ENCODE measurements around the gene EHD1. TPM values are rescaled to one million over a fixed set of nuclear protein-coding genes. Genes with fewer than 3 reads are reported as not detected.

Gene EHD1
- total and polyA plus RNA-seq, 9 donors, result 14.3 to 87.8 (median 33.5) TPM

DNA sequence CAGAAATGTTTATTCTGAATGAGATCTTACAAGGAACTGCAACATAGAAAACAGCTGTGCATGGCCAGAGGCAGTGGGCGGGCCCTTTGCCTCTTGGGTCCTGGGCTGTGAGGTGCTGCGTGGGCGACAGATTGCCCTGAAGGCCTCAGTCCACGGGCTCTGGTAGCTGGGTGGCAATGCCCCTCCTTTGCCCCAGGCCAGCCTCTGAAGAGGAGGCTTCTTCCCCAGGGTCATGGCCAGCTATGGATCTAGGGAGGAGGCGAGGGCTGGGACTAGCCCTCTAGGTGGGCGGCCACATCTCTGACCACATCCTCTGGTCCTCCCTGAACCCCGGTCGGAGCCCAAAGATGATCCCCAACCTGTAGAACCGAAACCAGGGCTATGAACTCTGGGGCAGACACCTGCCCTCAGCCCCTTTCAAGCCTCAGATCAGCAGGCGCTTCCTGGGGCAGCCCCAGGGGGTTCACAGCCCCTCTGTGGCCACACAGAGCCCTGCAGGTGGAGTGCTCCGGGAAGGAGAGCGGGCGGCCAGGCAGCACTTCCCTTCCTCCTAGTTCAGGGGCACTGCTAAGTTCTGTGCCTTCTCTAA is 27.3 kb downstream of the EHD1 start:
- Histone ChIP-seq H3K4me1 (ENCODE audit: insufficient read depth) (peaks cover 14% of the 10 kb centered on the region), H3K9me3 (no peaks in the 10 kb centered on the region), H3K27me3 (no peaks in the 10 kb centered on the region), H3K27ac (peak overlapping the region in 1 of 2 donors; percentile 18), H3K4me3 (no peak overlapping the region), H3K36me3 (no peaks in the 10 kb centered on the region)
- DNase-seq, result no peak
- 48 to 65% (median 59%) methylated on average over 13 of the region's 13 CpGs for WGBS, 3 donors
- no peak for TF ChIP-seq EP300 (IDR thresholded peaks at IDR 0.05)
- no peak for TF ChIP-seq POLR2A (IDR thresholded peaks at IDR 0.05)
- TF ChIP-seq, protein P1, sequence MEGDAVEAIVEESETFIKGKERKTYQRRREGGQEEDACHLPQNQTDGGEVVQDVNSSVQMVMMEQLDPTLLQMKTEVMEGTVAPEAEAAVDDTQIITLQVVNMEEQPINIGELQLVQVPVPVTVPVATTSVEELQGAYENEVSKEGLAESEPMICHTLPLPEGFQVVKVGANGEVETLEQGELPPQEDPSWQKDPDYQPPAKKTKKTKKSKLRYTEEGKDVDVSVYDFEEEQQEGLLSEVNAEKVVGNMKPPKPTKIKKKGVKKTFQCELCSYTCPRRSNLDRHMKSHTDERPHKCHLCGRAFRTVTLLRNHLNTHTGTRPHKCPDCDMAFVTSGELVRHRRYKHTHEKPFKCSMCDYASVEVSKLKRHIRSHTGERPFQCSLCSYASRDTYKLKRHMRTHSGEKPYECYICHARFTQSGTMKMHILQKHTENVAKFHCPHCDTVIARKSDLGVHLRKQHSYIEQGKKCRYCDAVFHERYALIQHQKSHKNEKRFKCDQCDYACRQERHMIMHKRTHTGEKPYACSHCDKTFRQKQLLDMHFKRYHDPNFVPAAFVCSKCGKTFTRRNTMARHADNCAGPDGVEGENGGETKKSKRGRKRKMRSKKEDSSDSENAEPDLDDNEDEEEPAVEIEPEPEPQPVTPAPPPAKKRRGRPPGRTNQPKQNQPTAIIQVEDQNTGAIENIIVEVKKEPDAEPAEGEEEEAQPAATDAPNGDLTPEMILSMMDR (IDR thresholded peaks at IDR 0.05), result no peak
- intact Hi-C loops (cut with DNase I), result no loop called here

DNA sequence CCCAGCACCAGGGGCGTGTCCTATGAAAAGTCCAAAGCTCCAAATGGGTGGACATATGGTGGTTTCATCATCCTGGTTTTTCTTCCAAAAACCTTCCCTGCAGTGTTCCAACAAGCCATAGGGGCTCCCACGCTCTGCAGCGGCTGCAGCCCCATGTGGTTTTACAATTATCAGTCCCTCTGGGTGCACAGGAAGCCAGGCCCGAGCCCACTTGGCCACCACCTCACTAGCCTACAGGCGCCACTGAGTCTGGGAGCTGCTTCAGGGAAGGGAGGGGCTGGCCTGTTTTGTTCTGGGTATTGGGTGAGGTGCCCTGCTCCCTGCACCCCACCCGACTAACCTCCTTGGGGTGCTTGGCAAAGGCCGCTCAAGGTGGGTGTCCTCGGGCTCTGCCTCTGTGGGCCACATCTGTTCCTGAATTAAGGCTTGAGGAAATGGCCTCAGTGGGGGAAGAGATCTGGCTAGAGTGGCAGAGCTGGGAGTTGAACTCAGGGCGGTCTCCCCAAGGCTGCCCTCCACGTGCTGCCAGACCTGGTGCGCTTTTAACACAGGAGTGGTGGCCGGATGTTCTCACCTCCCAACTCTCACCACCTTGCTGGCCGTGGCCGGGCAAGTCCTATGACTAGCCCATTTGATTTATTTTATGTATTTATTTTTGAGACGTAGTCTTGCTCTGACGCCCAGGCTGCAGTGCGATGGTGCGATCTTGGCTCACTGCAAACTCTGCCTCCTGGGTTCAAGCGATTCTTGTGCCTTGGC is 28.6 kb downstream of the EHD1 start:
- TF ChIP-seq POLR2A (IDR thresholded peaks at IDR 0.05) (no peak), EP300 (IDR thresholded peaks at IDR 0.05) (no peak)
- TF ChIP-seq, protein P1 (IDR thresholded peaks at IDR 0.05), result no peak
- no peak overlapping the region for H3K27ac ChIP-seq
- no peaks in the 10 kb centered on the region for H3K27me3 ChIP-seq
- no peaks in the 10 kb centered on the region for H3K36me3 ChIP-seq
- no peaks in the 10 kb centered on the region for H3K9me3 ChIP-seq
- H3K4me1 ChIP-seq (ENCODE audit: insufficient read depth), result peaks cover 9% of the 10 kb centered on the region
- no peak for DNase-seq
- intact Hi-C loops (cut with DNase I), result loop anchor here (5.0 to 10.0 kb wide), 5 partner anchors 38 to 268 kb away; partner anchors contain the start of genes ARL2 (in 3 of the 4), ZNHIT2 (in 2 of the 4) and TM7SF2 (in 1 of the 4)
- 67 to 73% (median 68%) methylated on average over 19 of the region's 19 CpGs for WGBS, 3 donors
- H3K4me3 ChIP-seq, result no peak overlapping the region

DNA sequence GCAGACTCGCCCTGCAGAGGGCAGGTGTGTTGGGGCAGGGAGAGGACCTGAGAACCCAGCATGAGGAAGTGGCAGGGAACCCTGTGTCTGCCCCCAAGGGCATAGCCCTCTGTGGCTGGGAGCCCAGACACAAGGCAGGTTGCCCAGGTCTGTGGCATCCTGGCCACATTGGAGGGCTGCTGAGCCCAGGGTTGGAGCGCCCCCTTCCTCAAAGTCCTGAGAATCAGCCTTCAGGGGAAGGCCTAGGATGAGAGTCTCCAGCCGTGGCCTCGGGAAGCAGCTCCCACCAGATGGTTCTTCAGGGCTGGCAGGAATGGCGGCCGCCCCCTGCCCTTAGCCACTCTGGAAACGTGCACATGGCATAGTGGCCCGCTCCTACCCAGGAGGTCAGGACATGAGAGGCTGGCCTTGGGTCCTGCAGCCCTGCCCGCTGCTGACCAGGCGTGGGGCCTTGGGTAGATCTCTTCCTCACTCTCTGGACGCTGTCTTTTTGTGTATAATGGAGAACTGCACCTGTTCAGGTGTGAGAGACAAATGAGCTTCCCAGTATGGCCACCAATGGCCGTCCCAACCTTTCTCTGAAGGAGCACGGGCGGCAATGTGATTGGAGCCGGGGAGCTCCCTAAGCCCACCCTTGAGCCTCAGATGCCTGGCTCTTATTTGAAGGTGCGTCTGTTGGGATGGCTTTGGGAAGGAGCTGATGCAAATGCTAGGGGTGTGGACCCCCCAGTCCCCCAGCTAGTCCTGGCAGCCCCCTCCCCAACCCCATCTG is 29.4 kb downstream of the EHD1 start:
- Histone ChIP-seq H3K4me1 (ENCODE audit: insufficient read depth) (peaks cover 6% of the 10 kb centered on the region), H3K36me3 (no peaks in the 10 kb centered on the region), H3K27ac (no peak overlapping the region), H3K27me3 (no peaks in the 10 kb centered on the region), H3K4me3 (no peak overlapping the region), H3K9me3 (no peaks in the 10 kb centered on the region)
- no peak for DNase-seq
- WGBS, 3 donors, result 78 to 81% (median 80%) methylated on average over 12 to 16 of the region's 16 CpGs
- intact Hi-C loops (cut with DNase I), result loop anchor here (5.0 to 10.0 kb wide), 5 partner anchors 38 to 268 kb away; partner anchors contain the start of genes ARL2 (in 3 of the 4), ZNHIT2 (in 2 of the 4) and TM7SF2 (in 1 of the 4)
- TF ChIP-seq, protein P1 (IDR thresholded peaks at IDR 0.05), result no peak
- no peak for TF ChIP-seq EP300 (IDR thresholded peaks at IDR 0.05)

DNA sequence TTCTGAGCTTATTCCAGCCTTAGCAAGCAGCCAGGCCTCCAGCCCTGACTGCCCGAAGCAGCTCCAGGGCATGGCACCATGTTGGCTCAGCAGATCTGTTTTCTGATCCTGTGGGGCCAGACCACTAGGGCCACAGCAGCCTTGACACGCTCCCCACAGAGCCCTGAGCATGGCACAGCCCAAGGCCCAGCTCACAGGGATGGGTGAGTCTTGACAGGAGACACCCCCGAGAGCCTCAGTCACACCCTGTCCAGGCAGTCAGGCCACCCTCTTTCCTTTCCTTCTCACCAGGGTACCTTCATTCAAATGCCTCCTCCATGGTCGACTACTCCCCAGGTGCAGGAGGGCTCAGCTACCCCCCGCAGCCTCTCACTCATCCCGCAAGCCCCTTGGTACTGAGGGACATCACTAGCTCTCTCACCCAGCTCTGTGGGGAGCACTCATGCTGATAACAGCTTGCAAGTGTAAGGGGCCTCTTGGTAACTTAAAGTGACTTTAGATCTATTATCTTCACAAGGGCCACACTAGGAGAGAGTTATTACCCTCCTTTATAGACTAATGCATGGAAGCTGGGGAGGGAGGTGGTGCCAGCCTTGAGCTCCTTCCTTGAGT is 30.1 kb downstream of the EHD1 start:
- H3K27ac ChIP-seq, result no peak overlapping the region
- 80 to 84% (median 82%) methylated on average over 6 of the region's 6 CpGs for WGBS, 3 donors

More for the DNA sequence above, 30.1 kb downstream of the EHD1 start:
- DNase-seq, result no peak
- Histone ChIP-seq H3K27me3 (no peaks in the 10 kb centered on the region), H3K4me1 (ENCODE audit: insufficient read depth) (peaks cover 7% of the 10 kb centered on the region), H3K36me3 (no peaks in the 10 kb centered on the region), H3K9me3 (no peaks in the 10 kb centered on the region), H3K4me3 (no peak overlapping the region)
- no peak for TF ChIP-seq POLR2A (IDR thresholded peaks at IDR 0.05)
- TF ChIP-seq, protein P1 (IDR thresholded peaks at IDR 0.05), result no peak
- no peak for TF ChIP-seq EP300 (IDR thresholded peaks at IDR 0.05)
- intact Hi-C loops (cut with DNase I), result loop anchor here (5.0 to 10.0 kb wide), 5 partner anchors 39 to 269 kb away; partner anchors contain the start of genes ARL2 (in 3 of the 4), ZNHIT2 (in 2 of the 4) and TM7SF2 (in 1 of the 4)

Data from ovary (tissue), 9 donors.